Testis (tissue), 3 donors: ENCODE results near the gene ARID4B. TPM values are rescaled to one million over a fixed set of nuclear protein-coding genes. Genes with fewer than 3 reads are reported as not detected.

Source experiments
- DNase-seq: peaks from one replicate; pipeline ENCODE4 v3.0.0-alpha.2; 2019
- H3K27ac ChIP-seq, 2 donors: fragments of 200-600 bp; sonication (generic); one replicate each; pipeline ENCODE4 v1.5.1; 2019
- H3K27me3 ChIP-seq: fragments of 200-600 bp; sonication (generic); one replicate; pipeline ENCODE4 v1.5.1; 2019
- H3K36me3 ChIP-seq: fragments of 200-600 bp; sonication (generic); one replicate; pipeline ENCODE4 v1.5.1; 2017; ENCODE audit warnings: low read depth; ENCODE audit errors: missing control alignments
- H3K4me1 ChIP-seq: fragments of 200-600 bp; sonication (generic); one replicate; pipeline ENCODE4 v1.5.1; 2019
- H3K4me3 ChIP-seq, 2 donors: fragments of 200-600 bp; sonication (generic); one replicate each; pipeline ENCODE4 v1.5.1; 2017 to 2019
- H3K9me3 ChIP-seq: fragments of 200-600 bp; sonication (generic); one replicate; pipeline ENCODE4 v1.5.1; 2017
- CTCF ChIP-seq, 3 experiments: fragments of 450-650 bp in 2 of 3; fragments of 200-600 bp in 1 of 3; sonication (generic) in 1 of 3; IDR thresholded peaks; one replicate each; pipeline ENCODE4 v1.5.1; 2016 to 2019; ENCODE audit warnings: antibody characterized with exemption in 3 of 3, mild to moderate bottlenecking in 2 of 3, moderate library complexity in 1 of 3
- POLR2A ChIP-seq: fragments of 450-650 bp; IDR thresholded peaks from one replicate; pipeline ENCODE4 v1.6.1; 2017; ENCODE audit warnings: antibody characterized with exemption, mild to moderate bottlenecking, moderate library complexity
- WGBS, 2 donors: methylation state at CpG; one replicate each; pipeline ENCODE4 v1.1.5; 2018; 5-methylcytosine and 5-hydroxymethylcytosine counted together
- intact Hi-C: fragments of 100-400 bp; cut with DNase I; formaldehyde crosslinking; loops from one replicate; pipeline ENCODE4 v1.15.1; 2023; ENCODE audit warnings: low total_unique reads
- polyA plus RNA-seq: library from polyadenylated mRNA; stranded (reverse); fragments of 350-450 nt; fragmentation: Illumina TruSeq; extraction: RNeasy Lipid Tissue Mini Kit (QIAGEN cat#74804); gene quantifications from one replicate; pipeline ENCODE4 v1.2.3, GENCODE V29; 2014; ENCODE audit warnings: low read depth, low replicate concordance; ENCODE audit not compliant: insufficient read depth
- total RNA-seq, 2 donors: library from RNA; depleted of rRNA; stranded (reverse); fragments of >200 nt; gene quantifications; one replicate each; pipeline ENCODE4 v1.2.3, GENCODE V29; 2016

The ARID4B gene
- total and polyA plus RNA-seq, 3 donors from 2014 or later, result 11.6 to 72.4 (median 60.0) TPM

DNA sequence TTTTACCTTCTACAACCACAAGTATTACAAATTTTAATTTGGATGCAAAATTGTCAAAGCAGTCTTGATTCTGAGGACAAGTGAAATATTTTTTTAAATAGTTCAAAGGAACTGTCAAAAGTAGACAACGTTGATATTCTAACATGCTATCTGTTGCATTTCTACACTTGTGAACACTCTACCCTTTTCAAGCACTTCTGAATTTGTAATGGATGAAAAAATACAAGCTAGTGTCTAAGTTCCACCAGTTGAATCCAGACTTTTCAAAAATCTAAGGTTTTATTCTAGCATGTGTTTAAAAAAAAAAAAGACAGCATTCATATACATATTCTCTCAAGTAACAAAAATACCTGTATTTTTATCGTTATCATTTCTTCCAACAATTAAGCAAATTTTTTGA lies 2.1 kb downstream of the ARID4B start:
- no peak for TF ChIP-seq POLR2A
- no peak for TF ChIP-seq CTCF (IDR thresholded peaks at IDR 0.05)
- 15 to 29% methylated on average over 2 of the region's 2 CpGs for WGBS, 2 donors
- H3K36me3 ChIP-seq, result no peaks in the 10 kb centered on the region
- H3K4me3 ChIP-seq, result peak overlapping the region in 1 of 2 donors; percentile 96
- H3K9me3 ChIP-seq, result no peaks in the 10 kb centered on the region
- no peaks in the 10 kb centered on the region for H3K27me3 ChIP-seq
- peaks cover 15% of the 10 kb centered on the region for H3K4me1 ChIP-seq
- intact Hi-C loops, result loop anchor here (10.0 kb wide), 1 partner anchor 221 kb away; no protein-coding TSS in a partner anchor
- no peak for DNase-seq
- H3K27ac ChIP-seq, result peak overlapping the region; percentile 1 to 99

GRCh38 chr1:235325139-235325538 lies 2.8 kb downstream of the ARID4B start:
- Histone ChIP-seq H3K4me1 (peaks cover 11% of the 10 kb centered on the region), H3K4me3 (no peak overlapping the region), H3K27me3 (no peaks in the 10 kb centered on the region), H3K27ac (peak overlapping the region in 1 of 2 donors; percentile 1), H3K36me3 (no peaks in the 10 kb centered on the region), H3K9me3 (no peaks in the 10 kb centered on the region)
- intact Hi-C loops, result loop anchor here (10.0 kb wide), 1 partner anchor 220 kb away; no protein-coding TSS in a partner anchor
- 25 to 26% methylated on average over 3 of the region's 3 CpGs for WGBS, 2 donors
- TF ChIP-seq POLR2A (no peak), CTCF (IDR thresholded peaks at IDR 0.05) (no peak)
- DNase-seq, result no peak

- no peaks in the 10 kb centered on the region for H3K9me3 ChIP-seq
- DNase-seq, result no peak
- H3K27ac ChIP-seq, result no peak overlapping the region
- WGBS, 2 donors, result 91 to 93% methylated on average over 5 of the region's 5 CpGs
- H3K27me3 ChIP-seq, result no peaks in the 10 kb centered on the region
- intact Hi-C loops, result loop anchor here (10.0 kb wide), 1 partner anchor 219 kb away; no protein-coding TSS in a partner anchor
- no peak overlapping the region for H3K4me3 ChIP-seq
- peaks cover 11% of the 10 kb centered on the region for H3K4me1 ChIP-seq
- no peaks in the 10 kb centered on the region for H3K36me3 ChIP-seq
- TF ChIP-seq CTCF (IDR thresholded peaks at IDR 0.05) (no peak), POLR2A (no peak)
Observed at GRCh38 chr1:235324296-235324695, 3.7 kb downstream of the ARID4B start.

GRCh38 chr1:235320521-235321179 lies 7.3 kb downstream of the ARID4B start:
- TF ChIP-seq CTCF (IDR thresholded peaks at IDR 0.05) (no peak), POLR2A (no peak)
- 79% methylated on average over 6 of the region's 6 CpGs for WGBS, 2 donors
- intact Hi-C loops, result loop anchor here (10.0 kb wide), 1 partner anchor 216 kb away; no protein-coding TSS in a partner anchor
- Histone ChIP-seq H3K27ac (no peak overlapping the region), H3K27me3 (no peaks in the 10 kb centered on the region), H3K9me3 (no peaks in the 10 kb centered on the region), H3K4me1 (peaks cover 6% of the 10 kb centered on the region), H3K36me3 (no peaks in the 10 kb centered on the region), H3K4me3 (no peak overlapping the region)
- no peak for DNase-seq

DNA sequence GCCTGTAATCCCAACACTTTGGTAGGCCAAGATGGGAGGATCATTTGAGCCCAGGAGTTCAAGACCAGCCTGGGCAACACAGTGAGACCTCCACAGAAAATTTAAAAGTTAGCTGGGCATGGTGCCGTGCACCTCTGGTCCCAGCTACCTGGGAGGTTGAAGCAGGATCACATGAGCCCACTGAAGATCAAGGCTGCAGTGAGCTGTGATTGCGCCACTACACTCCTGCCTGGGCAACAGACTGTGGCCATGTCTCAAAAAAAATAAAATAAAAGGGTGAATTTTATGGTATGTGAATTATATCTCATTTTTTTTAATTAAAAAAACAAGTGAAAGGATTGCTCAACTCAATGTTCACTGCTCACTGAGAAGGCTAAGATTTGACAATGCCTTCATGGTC lies 8.7 kb downstream of the ARID4B start:
- intact Hi-C loops, result no loop called here
- no peaks in the 10 kb centered on the region for H3K9me3 ChIP-seq
- WGBS, 2 donors, result 93 to 94% methylated on average over 2 of the region's 2 CpGs

More for the DNA sequence above, 8.7 kb downstream of the ARID4B start:
- DNase-seq, result no peak
- no peak for TF ChIP-seq POLR2A
- no peak for TF ChIP-seq CTCF (IDR thresholded peaks at IDR 0.05)
- H3K27ac ChIP-seq, result no peak overlapping the region
- H3K4me3 ChIP-seq, result no peak overlapping the region
- peaks cover 2% of the 10 kb centered on the region for H3K4me1 ChIP-seq
- no peaks in the 10 kb centered on the region for H3K27me3 ChIP-seq
- no peaks in the 10 kb centered on the region for H3K36me3 ChIP-seq
